Measurements from ENCODE around the gene GPR160. TPM values are rescaled to one million over a fixed set of nuclear protein-coding genes. Genes with fewer than 3 reads are reported as not detected.

Gene GPR160
- total and polyA plus RNA-seq, 2 donors = 5.1 to 7.7 TPM

Other genes with a start within 250 kb of the GPR160 start
- 0.05 TPM for gene LRRIQ4, start 225.1 kb upstream of the GPR160 start, total RNA-seq
- 0.07 TPM for gene LRRIQ4, start 225.1 kb upstream of the GPR160 start, polyA plus RNA-seq
- gene LRRC34, start 225.1 kb upstream of the GPR160 start, total RNA-seq = 5.9 TPM
- 2.6 TPM for gene LRRC34, start 225.1 kb upstream of the GPR160 start, polyA plus RNA-seq
- gene LRRC31, start 168.1 kb upstream of the GPR160 start, total RNA-seq = 0.09 TPM
- gene LRRC31, start 168.1 kb upstream of the GPR160 start, polyA plus RNA-seq = 0.07 TPM
- gene SAMD7, start 126.4 kb upstream of the GPR160 start, total RNA-seq = not detected
- gene SAMD7, start 126.4 kb upstream of the GPR160 start, polyA plus RNA-seq = not detected
- gene SEC62, start 71.2 kb upstream of the GPR160 start, total RNA-seq = 61.7 TPM
- gene SEC62, start 71.2 kb upstream of the GPR160 start, polyA plus RNA-seq = 39.2 TPM
- gene PHC3, start 143.7 kb downstream of the GPR160 start, total RNA-seq = 21.3 TPM
- gene PHC3, start 143.7 kb downstream of the GPR160 start, polyA plus RNA-seq = 11.7 TPM
- gene PRKCI, start 184.4 kb downstream of the GPR160 start, total RNA-seq = 23.1 TPM
- gene PRKCI, start 184.4 kb downstream of the GPR160 start, polyA plus RNA-seq = 21.9 TPM

Data from thymus (tissue), 2 donors.